IMR-90 (cell line): ENCODE measurements around the gene P3H1.

Source experiments
- TF ChIP-seq, protein P1 (sequence below): conservative IDR thresholded peaks from 2 replicates; pipeline ENCODE4 v1.5.1; 2012; ENCODE audit warnings: mild to moderate bottlenecking, low read depth, low read length, improper control_type of control experiment
- TF ChIP-seq, protein P2 (sequence below): fragments of 150-350 bp; IDR thresholded peaks from 2 replicates; pipeline ENCODE4 v1.6.1; 2017; ENCODE audit warnings: mild to moderate bottlenecking, antibody characterized with exemption, low read length, low read depth

DNA sequence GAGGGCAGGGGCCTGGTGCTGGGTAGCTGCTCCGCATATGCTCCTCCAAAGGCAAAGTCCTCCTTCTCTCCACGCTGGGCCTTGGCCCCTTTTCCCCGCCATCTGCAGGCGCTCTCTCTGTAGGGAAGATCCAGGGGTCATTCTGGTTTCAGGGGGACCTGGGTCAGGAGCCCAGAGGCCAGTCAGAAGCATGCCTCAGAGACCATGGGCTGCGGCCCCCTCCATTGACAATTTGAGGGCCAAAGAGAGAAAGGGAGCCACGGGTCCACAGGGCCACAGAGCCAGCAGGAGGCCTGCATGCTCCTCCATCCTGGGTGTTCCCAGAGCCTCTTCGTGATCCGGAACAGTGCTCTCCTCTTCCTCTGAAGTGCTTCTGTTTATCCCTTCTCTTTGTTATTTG is 24.7 kb downstream of the P3H1 start:
- TF ChIP-seq, protein P1, sequence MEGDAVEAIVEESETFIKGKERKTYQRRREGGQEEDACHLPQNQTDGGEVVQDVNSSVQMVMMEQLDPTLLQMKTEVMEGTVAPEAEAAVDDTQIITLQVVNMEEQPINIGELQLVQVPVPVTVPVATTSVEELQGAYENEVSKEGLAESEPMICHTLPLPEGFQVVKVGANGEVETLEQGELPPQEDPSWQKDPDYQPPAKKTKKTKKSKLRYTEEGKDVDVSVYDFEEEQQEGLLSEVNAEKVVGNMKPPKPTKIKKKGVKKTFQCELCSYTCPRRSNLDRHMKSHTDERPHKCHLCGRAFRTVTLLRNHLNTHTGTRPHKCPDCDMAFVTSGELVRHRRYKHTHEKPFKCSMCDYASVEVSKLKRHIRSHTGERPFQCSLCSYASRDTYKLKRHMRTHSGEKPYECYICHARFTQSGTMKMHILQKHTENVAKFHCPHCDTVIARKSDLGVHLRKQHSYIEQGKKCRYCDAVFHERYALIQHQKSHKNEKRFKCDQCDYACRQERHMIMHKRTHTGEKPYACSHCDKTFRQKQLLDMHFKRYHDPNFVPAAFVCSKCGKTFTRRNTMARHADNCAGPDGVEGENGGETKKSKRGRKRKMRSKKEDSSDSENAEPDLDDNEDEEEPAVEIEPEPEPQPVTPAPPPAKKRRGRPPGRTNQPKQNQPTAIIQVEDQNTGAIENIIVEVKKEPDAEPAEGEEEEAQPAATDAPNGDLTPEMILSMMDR: no peak
- TF ChIP-seq, protein P2, sequence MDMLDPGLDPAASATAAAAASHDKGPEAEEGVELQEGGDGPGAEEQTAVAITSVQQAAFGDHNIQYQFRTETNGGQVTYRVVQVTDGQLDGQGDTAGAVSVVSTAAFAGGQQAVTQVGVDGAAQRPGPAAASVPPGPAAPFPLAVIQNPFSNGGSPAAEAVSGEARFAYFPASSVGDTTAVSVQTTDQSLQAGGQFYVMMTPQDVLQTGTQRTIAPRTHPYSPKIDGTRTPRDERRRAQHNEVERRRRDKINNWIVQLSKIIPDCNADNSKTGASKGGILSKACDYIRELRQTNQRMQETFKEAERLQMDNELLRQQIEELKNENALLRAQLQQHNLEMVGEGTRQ: no peak
